Activated CD4-positive, alpha-beta T cell treated with anti-CD3 and anti-CD28 coated beads, Interleukin-2, amount 10 ng/mL, durations not matched to agents 7 days and 5 days (primary cell): ENCODE measurements around the gene OVCA2. TPM values are rescaled to one million over a fixed set of nuclear protein-coding genes. Genes with fewer than 3 reads are reported as not detected.

Experiments used
- CTCF ChIA-PET: fragments of 350-600 bp; sonication (Branson Sonifier 250); formaldehyde crosslinking; loops from one replicate; lab custom pipeline; 2021; ENCODE audit warnings: antibody characterized with exemption; lab: Charles Lee
- POLR2A ChIA-PET: fragments of 350-600 bp; sonication (Branson Sonifier 250); formaldehyde crosslinking; loops from one replicate; lab custom pipeline; 2021; ENCODE audit warnings: antibody characterized with exemption; lab: Charles Lee
- DNase-seq: peaks from one replicate; pipeline ENCODE4 v3.0.0-alpha.2; 2020
- H3K27ac Mint-ChIP-seq: one replicate; pipeline ENCODE4 v1.8.0; 2021; ENCODE audit warnings: mild to moderate bottlenecking, moderate library complexity, mixed read lengths
- H3K27me3 Mint-ChIP-seq: one replicate; pipeline ENCODE4 v1.8.0; 2021; ENCODE audit warnings: mixed read lengths
- H3K36me3 Mint-ChIP-seq: one replicate; pipeline ENCODE4 v1.8.0; 2021; ENCODE audit warnings: low read depth, mixed read lengths
- H3K4me1 Mint-ChIP-seq: one replicate; pipeline ENCODE4 v1.8.0; 2021; ENCODE audit warnings: mixed read lengths
- H3K4me3 Mint-ChIP-seq: one replicate; pipeline ENCODE4 v1.8.0; 2021; ENCODE audit warnings: mild to moderate bottlenecking, moderate library complexity, mixed read lengths
- H3K9me3 Mint-ChIP-seq: one replicate; pipeline ENCODE4 v1.8.0; 2021; ENCODE audit warnings: mixed read lengths
- microRNA-seq: library from miRNA; unstranded; fragments of <30 nt; microRNA quantifications from one replicate; pipeline ENCODE4 v1.2.0, GENCODE V29; 2021; ENCODE audit warnings: borderline microRNAs expressed, borderline replicate concordance
- total RNA-seq, 2 experiments: library from RNA; stranded (reverse); gene quantifications; one replicate each; pipeline ENCODE4 v1.2.3, GENCODE V29; 2021

Gene OVCA2
- total RNA-seq, 2 experiments from 2014 or later: 36.8 to 37.9 TPM

DNA sequence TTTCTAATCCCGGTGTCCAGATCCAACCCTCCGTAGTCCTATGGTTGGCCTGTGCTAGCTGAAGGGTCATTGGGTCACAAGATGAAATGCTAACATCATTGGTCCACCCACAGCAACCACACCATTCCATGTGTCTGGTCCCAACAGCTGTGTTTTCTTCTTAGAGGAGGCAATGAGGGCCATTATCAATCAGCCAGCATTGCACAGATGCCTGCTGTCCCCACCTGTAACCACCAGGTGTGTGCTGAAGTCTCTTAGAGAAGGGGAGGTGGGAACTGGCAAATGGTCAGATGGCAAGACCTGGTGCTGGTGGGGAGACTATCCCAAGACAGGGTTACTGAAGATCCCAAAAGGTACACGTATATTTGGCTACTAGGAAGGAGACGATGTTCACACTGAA, 50.4 kb downstream of the OVCA2 start:
- Mint-ChIP-seq H3K4me3 (no peak overlapping the region), H3K36me3 (peaks cover 24% of the 10 kb centered on the region), H3K9me3 (no peaks in the 10 kb centered on the region), H3K4me1 (peaks cover 59% of the 10 kb centered on the region), H3K27me3 (no peaks in the 10 kb centered on the region), H3K27ac (peak overlapping the region; percentile 34)
- ChIA-PET CTCF (interaction anchor here (0.8 kb wide), 1 partner anchor 23 kb away, joined by 3 read pairs; no protein-coding TSS in a partner anchor), POLR2A (interaction anchor here (0.7 kb wide), 1 partner anchor 25 kb away, joined by 5 read pairs; no protein-coding TSS in a partner anchor)
- DNase-seq: no peak

Small RNAs within 50 kb of the gene (microRNA-seq; reads per million reads assigned to microRNA genes)
- gene MIR132: 1,251 reads per million, percentile 87 among the genes with 10 or more reads in this experiment
- 34.6 reads per million, percentile 59 among the genes with 10 or more reads in this experiment for gene MIR212

Other genes with a start within 250 kb of the OVCA2 start
- gene SMYD4, start 212.1 kb upstream of the OVCA2 start, total RNA-seq: 10 to 100 TPM; 37.3 to 38.1 TPM
- gene RPA1, start 212.0 kb upstream of the OVCA2 start, total RNA-seq: 100 to 1,000 TPM; 288 to 292 TPM
- under 1 TPM; 0.19 to 0.20 TPM for gene RTN4RL1, start 16.7 kb upstream of the OVCA2 start, total RNA-seq
- 10 to 100 TPM; 31.3 to 37.8 TPM for gene DPH1, start 11.9 kb upstream of the OVCA2 start, total RNA-seq
- gene HIC1, start 13.1 kb downstream of the OVCA2 start, total RNA-seq: 10 to 100 TPM; 29.0 to 31.0 TPM